Adrenal gland (tissue), 12 donors: ENCODE measurements around the gene PSKH1. TPM values are rescaled to one million over a fixed set of nuclear protein-coding genes. Genes with fewer than 3 reads are reported as not detected.
A peak's percentile ranks its signal among the peaks of the same experiment; 100 is the strongest.

Source experiments
- DNase-seq, 7 donors: peaks; one replicate each; pipeline ENCODE4 v3.0.0-alpha.2; 2019 to 2020
- H3K27ac ChIP-seq, 5 donors: fragments of 200-600 bp; sonication (generic) in 4 of 5; 1 replicate in 3 of 5; 2 replicates in 2 of 5; pipeline versions ENCODE4 v1.5.1 to v1.8.0; 2016 to 2020; ENCODE audit warnings: mild to moderate bottlenecking in 1 of 5
- H3K27me3 ChIP-seq: fragments of 200-600 bp; 2 replicates; pipeline ENCODE4 v1.8.0; 2021
- H3K36me3 ChIP-seq, 2 donors: fragments of 200-600 bp; replicated peaks in 1 of 2; 1 replicate in 1 of 2; 2 replicates in 1 of 2; pipeline versions ENCODE4 v1.5.1 to v1.8.0; 2018 to 2022
- H3K4me1 ChIP-seq, 2 donors: fragments of 200-600 bp; replicated peaks in 1 of 2; 1 replicate in 1 of 2; 2 replicates in 1 of 2; pipeline versions ENCODE4 v1.5.1 to v1.8.0; 2018 to 2021
- H3K4me3 ChIP-seq, 4 donors: fragments of 200-600 bp; sonication (generic) in 3 of 4; one replicate each; pipeline ENCODE4 v1.5.1; 2016 to 2018
- H3K9me3 ChIP-seq, 3 donors: fragments of 200-600 bp; sonication (generic) in 1 of 3; replicated peaks in 1 of 3; 1 replicate in 2 of 3; 2 replicates in 1 of 3; pipeline versions ENCODE4 v1.5.1 to v1.8.0; 2016 to 2021
- CTCF ChIP-seq, 6 experiments: fragments of 450-650 bp in 4 of 6; fragments of 200-600 bp in 2 of 6; sonication (generic) in 1 of 6; IDR thresholded peaks; 1 replicate in 5 of 6; 2 replicates in 1 of 6; pipeline versions ENCODE4 v1.5.1 to v1.8.0; 2016 to 2021; ENCODE audit warnings: antibody characterized with exemption in 6 of 6, mild to moderate bottlenecking in 2 of 6, moderate library complexity in 1 of 6
- POLR2A ChIP-seq, 2 donors: fragments of 450-650 bp; IDR thresholded peaks; one replicate each; pipeline ENCODE4 v1.6.1; 2017; ENCODE audit warnings: antibody characterized with exemption in 2 of 2, mild to moderate bottlenecking in 2 of 2, moderate library complexity in 1 of 2
- WGBS, 4 donors: extraction: QIAGEN DNeasy Blood & Tissue Kit in 2 of 4; methylation state at CpG; one replicate each; pipeline versions ENCODE4 v1.1.5 to v1.1.7; 2013 to 2017; 5-methylcytosine and 5-hydroxymethylcytosine counted together
- intact Hi-C, 2 donors: fragments of 100-400 bp; cut with DNase I; formaldehyde crosslinking; loops; one replicate each; pipeline versions ENCODE4 v1.14.1 to v1.15.0; 2022 to 2023
- polyA plus RNA-seq, 3 donors: library from polyadenylated mRNA; stranded (reverse); fragments of 200-250 nt in 2 of 3; fragments of 350-450 nt in 1 of 3; fragmentation: Illumina TruSeq in 1 of 3; extraction: RNeasy Lipid Tissue Mini Kit (QIAGEN cat#74804) in 1 of 3; gene quantifications; one replicate each; pipeline ENCODE4 v1.2.3, GENCODE V29; 2013 to 2014
- total RNA-seq, 9 donors: library from RNA; depleted of rRNA in 4 of 9; stranded (reverse); fragments of >200 nt in 4 of 9; fragments of 120-200 nt in 1 of 9; fragmentation: NEBNext Ultra II Directional in 1 of 9; extraction: Animal tissue kit (Norgen Biotek cat#: 25700) in 1 of 9; gene quantifications; one replicate each; pipeline versions ENCODE4 v1.1.0 to v1.2.4, GENCODE V29; 2013 to 2023
- donor health status: healthy with polysubstance abuse.
- donor health status: Bipolar disorder and iron deficiency.
- donor health status: DM: yes; HTN: yes; CAD: no.
- donor health status: DM: no; HTN: no; CAD: no.
- donor health status: DM: no; HTN: no; CAD: no.
- donor health status: DM: yes; HTN: yes; CAD: no.

PSKH1 gene
- total and polyA plus RNA-seq, 12 donors = 9.5 to 43.7 (median 24.0) TPM

- H3K27ac ChIP-seq = peak overlapping the region in 1 of 5 donors; percentile 37
- H3K4me1 ChIP-seq = peaks cover 9 to 15% of the 10 kb centered on the region in 2 donors
- H3K36me3 ChIP-seq = no peaks in the 10 kb centered on the region
- no peaks in the 10 kb centered on the region for H3K9me3 ChIP-seq
- no peaks in the 10 kb centered on the region for H3K27me3 ChIP-seq
- TF ChIP-seq POLR2A (IDR thresholded peaks at IDR 0.05) (no peak), CTCF (IDR thresholded peaks at IDR 0.05) (no peak)
- WGBS, 4 donors = 66 to 88% (median 71%) methylated on average over 3 to 6 of the region's 6 CpGs
- intact Hi-C loops = loop anchor here in 1 of 2 donors (10.0 kb wide), 2 partner anchors 105 to 245 kb away; no protein-coding TSS in a partner anchor
- no peak overlapping the region for H3K4me3 ChIP-seq
- DNase-seq = no peak
These were observed 26.7 kb downstream of the PSKH1 start for GRCh38 chr16:67919622-67920221.

GRCh38 chr16:67922221-67922620 lies 29.2 kb downstream of the PSKH1 start:
- no peak for DNase-seq
- Histone ChIP-seq H3K4me1 (peaks cover 6 to 19% of the 10 kb centered on the region in 2 donors), H3K9me3 (no peaks in the 10 kb centered on the region), H3K27me3 (no peaks in the 10 kb centered on the region), H3K36me3 (no peaks in the 10 kb centered on the region), H3K4me3 (no peak overlapping the region), H3K27ac (peak overlapping the region in 1 of 5 donors; percentile 47)
- 81 to 88% (median 83%) methylated on average over 5 of the region's 5 CpGs for WGBS, 4 donors
- TF ChIP-seq CTCF (IDR thresholded peaks at IDR 0.05) (no peak), POLR2A (IDR thresholded peaks at IDR 0.05) (no peak)
- intact Hi-C loops = loop anchor here (2.0 to 10.0 kb wide), 3 partner anchors 103 to 247 kb away; no protein-coding TSS in a partner anchor

GRCh38 chr16:67922740-67923139 lies 29.7 kb downstream of the PSKH1 start:
- intact Hi-C loops = loop anchor here (2.0 to 10.0 kb wide), 3 partner anchors 104 to 248 kb away; no protein-coding TSS in a partner anchor
- H3K27ac ChIP-seq = peak overlapping the region in 2 of 5 donors; percentile 10 to 47
- TF ChIP-seq POLR2A (IDR thresholded peaks at IDR 0.05) (no peak), CTCF (IDR thresholded peaks at IDR 0.05) (no peak)
- no peaks in the 10 kb centered on the region for H3K9me3 ChIP-seq
- H3K4me3 ChIP-seq = no peak overlapping the region
- 79 to 87% (median 84%) methylated on average over 6 to 8 of the region's 8 CpGs for WGBS, 4 donors
- peaks cover under 1 to 14% of the 10 kb centered on the region in 2 donors for H3K4me1 ChIP-seq
- no peaks in the 10 kb centered on the region for H3K27me3 ChIP-seq
- DNase-seq = peak in 1 of 7 donors; percentile 64
- peaks cover 0 to 4% of the 10 kb centered on the region in 2 donors for H3K36me3 ChIP-seq

GRCh38 chr16:67923414-67924116 lies 30.5 kb downstream of the PSKH1 start:
- no peaks in the 10 kb centered on the region for H3K27me3 ChIP-seq
- peak in 1 of 7 donors; percentile 69 for DNase-seq
- TF ChIP-seq POLR2A (IDR thresholded peaks at IDR 0.05) = no peak
- no peak for TF ChIP-seq CTCF (IDR thresholded peaks at IDR 0.05)
- H3K4me1 ChIP-seq = peaks cover 0 to 8% of the 10 kb centered on the region in 2 donors
- peaks cover 0 to 8% of the 10 kb centered on the region in 2 donors for H3K36me3 ChIP-seq
- WGBS, 4 donors = 74 to 89% (median 77%) methylated on average over 5 to 10 of the region's 10 CpGs
- H3K4me3 ChIP-seq = no peak overlapping the region
- H3K9me3 ChIP-seq = no peaks in the 10 kb centered on the region
- H3K27ac ChIP-seq = peak overlapping the region in 1 of 5 donors; percentile 47
- intact Hi-C loops = loop anchor here (2.0 to 10.0 kb wide), 3 partner anchors 105 to 249 kb away; no protein-coding TSS in a partner anchor
